ENCODE data around the gene PSMB7.

PSMB7 gene

DNA sequence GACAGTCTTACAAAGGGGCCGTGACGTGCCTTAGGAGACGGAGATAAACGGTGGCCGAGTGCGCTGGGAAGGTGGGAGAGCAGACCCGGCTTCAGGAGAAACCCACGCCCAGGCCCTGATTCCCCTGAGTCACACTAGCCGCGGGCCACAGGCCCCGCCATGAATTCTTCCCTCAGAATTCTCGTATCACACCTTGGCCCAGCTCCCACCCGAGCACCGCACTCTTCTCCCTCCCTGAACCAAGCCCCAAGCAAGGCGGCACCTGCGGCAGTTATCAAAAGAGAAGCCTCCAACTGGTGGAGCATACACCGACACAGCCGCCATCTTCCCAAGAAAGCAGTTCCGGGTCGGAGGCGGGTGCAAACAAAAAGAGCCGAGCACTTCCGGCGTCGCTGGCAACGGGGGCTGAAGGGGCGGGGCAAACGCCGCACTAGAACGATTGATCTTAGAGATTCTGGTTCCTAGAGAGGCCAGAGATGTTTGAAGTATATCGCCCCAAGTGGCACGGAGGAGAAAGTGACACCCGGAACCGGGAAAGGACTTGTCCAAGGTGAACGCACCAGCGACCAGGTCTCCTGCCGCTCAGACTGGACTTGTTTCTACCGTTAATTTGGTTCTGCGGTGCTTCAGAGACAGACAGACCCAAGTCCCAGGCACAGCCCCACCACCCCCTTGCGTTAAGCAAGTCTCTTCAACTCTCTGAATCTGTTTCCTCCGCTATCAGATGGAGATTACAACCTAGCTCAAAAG is at the start of gene PSMB7:
TSS of gene PSMB7 (minus strand) at position 341 of the 750 bp plus-strand sequence. CDS start at position 324, 17 bp downstream.
- DNase-seq (ENCODE audit: low spot score), result peak; percentile 93

DNA sequence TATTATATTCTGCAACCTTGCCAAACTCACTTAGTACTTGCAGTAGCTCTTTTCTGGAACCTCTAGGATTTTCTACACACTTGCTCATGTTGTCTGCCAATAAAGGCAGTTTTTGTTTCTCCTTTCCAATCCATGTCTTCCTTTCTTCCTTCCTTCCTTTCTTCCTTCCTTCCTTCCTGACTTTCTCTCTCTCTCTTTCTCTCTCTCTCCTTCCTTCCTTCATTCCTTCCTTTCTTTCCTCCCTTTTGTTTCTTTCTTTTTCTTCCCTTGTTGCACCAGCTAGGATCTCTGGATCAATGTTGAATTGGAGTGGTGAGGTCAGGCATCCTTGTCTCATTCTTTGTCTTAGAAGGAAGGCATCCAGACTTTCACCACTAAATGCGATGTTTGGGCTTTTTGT is 47.5 kb upstream of the PSMB7 start:
- no peak for DNase-seq (ENCODE audit: low spot score)

DNA sequence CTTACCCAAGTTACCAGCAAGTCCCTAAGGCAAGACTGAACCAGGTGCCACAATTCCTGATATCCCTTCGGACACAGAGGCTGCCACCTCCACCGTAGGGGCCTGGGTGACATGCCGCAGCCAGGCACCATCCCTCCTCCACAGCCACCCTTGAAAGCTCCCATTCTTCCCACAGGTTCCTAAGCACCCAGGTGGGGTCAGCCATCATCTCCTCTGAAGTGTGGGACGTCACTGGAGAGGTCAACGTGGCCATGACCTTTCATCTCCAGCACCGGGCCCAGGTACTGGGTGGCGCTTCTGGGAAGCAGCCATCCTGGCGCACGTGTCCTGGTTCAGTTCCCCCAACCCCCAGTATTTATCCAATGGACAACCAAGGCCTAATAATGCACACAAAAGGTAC is 43.2 kb upstream of the PSMB7 start:
- no peak for DNase-seq (ENCODE audit: low spot score)

DNA sequence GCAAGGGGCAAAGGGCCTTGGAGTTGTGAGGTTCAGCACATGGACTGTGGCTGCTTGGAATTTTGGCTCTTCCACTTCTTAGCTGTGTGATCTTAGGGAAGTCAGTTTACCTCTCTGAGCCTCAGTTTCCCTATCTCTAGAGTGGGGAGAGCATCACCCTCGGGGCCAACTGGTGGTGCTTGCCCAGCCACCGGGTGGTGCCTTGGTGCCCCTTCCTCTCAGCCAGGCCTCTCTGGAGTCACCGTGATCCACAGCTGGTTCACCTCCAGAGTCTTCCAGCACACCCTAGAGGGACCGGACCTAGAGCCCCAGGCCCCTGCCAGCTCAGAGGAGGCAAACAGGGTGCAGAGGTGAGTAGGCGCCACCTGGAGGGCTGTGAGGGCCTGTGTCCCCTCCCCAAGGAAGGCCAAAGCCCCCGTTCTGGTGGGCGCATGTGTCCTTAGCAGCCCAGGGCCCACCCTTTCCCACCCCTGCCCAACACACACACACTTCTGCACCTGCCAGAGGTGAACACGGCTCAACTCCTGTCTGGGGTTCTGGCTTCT is 42.7 kb upstream of the PSMB7 start:
- DNase-seq (ENCODE audit: low spot score), result no peak

DNA sequence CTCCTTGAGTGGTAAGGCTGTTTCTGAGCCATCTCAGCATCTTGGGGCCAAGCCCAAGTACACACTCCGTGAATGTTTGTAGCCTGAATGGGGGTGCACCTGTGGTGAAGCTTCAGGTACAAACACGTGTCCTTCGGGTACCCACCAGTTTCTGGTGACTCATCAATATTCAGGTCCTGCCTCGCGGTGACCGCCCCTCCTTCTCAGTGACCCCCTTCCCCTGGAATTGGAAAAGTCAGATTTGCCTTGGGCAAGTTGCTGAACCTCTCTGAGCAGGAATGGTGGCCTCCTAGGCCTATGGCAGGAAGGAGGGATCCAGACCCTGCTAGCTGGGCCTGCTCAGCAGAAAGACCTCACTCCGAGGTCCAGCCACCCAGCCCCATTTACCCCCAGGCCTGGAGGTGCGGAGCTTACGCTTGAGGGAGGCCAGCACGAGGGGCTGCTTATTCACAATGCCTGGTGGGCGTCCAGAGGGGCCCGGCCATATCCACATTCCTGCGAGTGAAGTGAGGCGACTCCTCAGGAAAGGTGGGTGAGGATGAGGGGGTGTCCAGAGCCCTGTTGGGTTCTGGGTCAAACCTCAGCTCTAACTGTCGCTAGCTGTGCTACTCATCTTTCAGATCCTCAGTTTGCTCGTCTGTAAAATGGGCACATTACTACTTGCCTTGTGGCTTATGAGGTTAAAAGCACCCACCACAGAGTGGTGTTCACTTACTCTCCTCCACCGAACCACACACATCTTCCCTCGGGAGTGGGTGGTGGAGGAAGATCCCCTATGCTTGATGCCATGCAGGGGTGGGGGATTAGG is 42.0 kb upstream of the PSMB7 start:
- no peak for DNase-seq (ENCODE audit: low spot score)

DNA sequence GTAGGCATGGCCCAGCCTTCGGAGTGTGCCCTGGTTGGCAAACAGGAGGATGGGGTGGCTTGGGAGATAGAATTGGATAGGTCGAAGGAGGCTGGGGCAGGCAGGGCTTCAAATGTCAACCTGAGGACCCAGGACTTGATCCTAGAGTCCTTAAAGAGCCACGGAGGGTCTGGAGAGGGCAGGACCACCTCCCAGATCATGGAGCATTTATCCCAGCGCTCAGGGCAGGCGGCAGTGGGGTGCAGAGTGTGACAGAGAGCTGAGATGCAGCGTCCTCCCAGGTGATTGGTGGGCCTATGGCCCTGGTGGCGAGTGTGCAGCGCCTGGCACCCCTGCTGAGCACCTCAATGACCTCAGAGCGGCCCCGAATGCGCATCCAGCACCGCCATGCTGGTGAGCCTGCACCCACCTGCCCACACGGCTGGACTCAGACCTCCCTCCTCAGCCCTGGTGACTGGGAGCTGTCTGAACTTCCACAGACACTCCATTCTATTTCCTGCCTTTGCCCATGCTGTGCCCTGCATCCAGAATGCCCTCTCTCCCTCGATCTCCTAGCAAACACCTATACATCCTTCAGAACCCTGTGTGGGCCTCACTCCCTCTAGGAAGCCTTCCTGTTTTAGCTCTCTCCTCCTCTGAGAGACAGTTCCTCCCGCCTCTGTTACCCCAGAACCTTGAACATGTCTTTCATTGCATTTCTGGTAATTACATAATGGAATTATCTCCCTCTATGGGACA is 41.3 kb upstream of the PSMB7 start:
- no peak for DNase-seq (ENCODE audit: low spot score)

DNA sequence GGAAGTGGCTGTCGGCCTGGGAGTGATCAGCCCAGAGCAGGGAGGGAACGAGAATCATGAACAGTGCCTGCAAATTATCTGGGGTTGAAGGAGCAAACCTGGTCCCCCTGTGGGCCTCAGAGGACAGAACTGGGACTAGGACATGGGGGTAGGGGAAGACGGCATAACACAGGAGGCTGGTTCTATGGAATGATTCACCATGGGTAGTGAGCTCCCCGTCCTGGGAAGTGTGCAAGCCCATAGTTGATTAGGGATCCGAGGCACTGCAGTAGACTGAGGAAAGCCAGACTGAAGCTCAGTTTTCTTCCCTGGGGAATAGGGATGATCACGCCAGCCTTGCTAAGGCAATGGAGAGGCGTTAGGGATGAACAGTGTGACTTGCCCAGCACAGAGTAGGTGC is 40.6 kb upstream of the PSMB7 start:
- DNase-seq (ENCODE audit: low spot score), result no peak

DNA sequence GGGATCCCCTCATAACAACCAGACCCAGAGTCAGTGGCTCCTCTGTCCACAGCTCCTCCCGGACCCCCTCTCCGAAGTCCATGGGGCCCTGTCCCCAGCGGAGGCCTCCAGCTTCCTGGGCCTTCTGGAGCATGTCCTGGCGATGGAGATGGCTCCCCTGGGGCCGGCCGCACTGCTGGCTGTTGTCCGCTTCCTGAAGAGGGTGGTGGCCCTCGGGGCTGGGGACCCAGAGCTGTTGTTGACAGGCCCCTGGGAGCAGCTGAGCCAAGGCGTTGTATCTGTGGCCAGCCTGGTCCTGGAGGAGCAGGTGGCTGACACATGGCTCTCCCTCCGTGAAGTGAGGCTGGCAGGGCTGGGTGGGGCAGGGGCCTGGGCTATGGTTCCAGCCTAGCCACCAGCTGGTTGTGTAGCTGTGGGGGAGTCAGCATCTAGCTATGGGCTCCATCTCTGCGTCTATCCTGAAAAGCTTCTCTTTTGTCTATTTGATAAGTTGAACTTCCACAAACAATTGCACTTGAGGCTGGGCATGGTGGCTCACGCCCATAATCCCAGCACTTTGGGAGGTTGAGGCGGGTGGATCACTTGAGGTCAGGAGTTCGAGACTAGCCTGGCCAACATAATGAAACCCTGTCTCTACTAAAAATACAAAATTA is 39.7 kb upstream of the PSMB7 start:
- DNase-seq (ENCODE audit: low spot score), result no peak

DNA sequence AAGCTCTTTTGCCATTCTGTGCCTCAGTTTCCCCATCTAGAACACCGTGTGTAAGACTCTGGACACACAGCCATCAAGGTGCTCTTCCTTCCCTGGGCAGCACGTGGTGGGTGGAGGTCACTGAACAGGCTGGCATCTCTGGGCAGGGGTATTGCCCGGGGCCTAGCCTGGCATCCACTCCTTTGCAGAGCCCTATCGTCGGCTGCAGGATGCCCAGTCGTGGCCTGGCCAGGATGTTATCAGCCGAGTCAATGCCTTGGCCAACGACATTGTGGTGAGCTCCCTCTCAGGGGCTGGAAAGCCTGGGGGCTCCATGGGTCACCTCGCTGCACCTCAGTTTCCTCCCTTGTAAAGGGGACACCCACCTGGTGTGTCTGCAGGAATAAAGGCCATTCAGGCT is 39.1 kb upstream of the PSMB7 start:
- DNase-seq (ENCODE audit: low spot score), result no peak

DNA sequence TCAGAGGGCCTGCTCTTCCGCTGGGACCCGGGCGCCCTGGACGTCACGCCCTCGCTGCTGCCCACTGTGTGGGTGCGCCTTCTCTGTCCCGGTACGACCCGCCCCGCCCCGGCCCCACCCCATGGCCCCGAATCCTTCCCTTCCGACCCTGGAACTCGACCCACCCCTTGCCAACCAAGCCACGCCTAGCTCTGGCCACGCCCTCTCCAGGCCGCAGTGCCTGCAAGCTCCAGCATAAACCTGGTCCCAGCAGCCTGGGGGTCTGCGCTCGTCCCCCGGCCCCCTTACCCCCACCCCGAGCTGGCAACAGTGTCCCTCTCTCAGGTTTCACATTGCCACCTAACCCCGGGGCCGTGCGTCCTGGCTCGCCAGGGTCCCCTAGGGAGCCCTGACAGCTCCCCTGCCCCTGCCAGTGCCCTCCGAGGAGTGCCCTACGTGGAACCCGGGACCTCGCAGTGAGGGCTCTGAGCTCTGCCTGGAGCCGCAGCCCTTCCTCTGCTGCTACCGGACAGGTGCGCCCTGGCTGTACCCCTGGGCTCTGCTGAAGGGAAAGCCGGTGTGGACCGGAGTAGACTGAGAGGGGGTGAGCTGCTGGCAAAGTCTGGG is 38.4 kb upstream of the PSMB7 start:
- no peak for DNase-seq (ENCODE audit: low spot score)

DNA sequence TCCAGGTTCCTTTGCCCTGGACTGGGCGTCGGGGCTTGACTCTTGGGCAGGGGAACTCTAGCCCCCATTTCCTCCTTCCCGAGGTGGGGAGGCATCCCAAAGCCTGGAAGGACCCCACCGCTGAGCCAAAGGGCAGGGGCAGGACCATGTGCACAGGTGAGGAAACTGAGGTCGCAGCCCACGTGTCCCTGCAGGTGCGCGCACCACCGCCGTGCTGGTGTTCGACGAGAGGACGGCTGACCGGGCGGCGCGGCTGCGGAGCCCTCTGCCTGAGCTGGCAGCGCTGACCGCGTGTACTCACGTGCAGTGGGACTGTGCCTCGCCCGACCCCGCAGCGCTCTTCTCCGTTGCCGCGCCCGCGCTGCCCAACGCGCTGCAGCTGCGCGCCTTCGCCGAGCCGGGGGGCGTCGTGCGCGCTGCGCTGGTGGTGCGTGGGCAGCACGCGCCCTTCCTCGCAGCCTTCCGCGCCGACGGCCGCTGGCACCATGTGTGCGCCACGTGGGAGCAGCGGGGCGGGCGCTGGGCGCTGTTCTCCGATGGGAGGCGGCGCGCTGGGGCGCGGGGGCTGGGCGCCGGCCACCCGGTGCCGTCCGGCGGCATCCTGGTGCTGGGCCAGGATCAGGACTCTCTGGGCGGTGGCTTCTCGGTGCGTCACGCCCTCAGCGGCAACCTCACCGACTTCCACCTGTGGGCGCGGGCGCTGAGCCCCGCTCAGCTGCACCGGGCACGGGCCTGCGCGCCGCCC is 37.8 kb upstream of the PSMB7 start:
- DNase-seq (ENCODE audit: low spot score), result no peak

DNA sequence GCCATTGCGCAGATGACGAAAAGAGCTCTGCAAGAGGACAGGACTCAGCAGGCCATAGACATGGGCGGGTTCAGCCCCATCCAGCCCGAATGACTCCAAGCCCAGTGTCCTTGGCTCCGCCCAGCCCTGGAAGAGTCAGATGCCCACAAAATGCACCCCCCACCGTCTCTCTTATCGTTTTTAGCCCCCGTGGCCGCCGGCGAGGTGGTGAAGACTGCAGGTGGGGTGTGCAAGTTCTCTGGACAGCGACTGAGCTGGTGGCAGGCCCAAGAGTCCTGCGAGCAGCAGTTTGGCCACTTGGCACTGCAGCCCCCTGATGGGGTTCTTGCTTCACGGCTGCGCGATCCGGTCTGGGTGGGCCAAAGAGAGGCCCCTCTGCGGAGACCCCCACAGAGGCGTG is 37.1 kb upstream of the PSMB7 start:
- no peak for DNase-seq (ENCODE audit: low spot score)

DNA sequence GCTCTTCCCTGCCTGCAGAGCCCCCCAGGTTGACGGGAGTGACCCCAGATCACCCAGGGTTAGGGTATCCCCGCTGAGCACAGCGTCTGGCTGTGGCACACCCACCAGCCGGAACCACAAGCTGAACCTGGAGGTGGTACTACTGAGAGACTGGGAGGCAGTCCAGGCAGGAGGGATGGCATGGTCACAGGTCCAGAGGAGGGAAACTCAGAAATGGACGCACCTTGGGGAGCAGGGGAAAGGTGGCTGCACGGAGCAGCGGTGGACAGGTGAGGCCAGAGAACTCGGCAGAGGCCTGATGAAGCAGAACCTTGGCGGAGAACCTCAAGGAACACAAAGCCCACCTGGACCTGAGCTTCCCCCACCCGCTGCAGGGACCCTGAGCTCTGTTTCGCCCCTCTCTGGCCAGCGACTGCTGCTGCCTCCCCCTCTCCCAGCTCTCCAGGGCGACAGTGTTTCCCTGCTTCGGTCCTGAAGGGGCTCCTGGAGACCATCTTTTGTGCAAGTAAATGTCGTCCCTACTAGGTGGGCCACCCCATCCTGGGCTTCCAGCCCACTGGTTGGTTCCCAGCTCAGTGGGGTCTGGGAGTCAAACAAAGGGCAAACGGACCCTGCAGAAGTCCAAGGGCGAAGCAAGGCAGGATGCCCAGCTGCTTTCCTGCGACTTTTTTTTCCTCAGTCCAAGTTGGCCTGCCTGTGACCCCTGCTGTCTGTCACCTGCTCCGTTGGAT is 35.9 kb upstream of the PSMB7 start:
- DNase-seq (ENCODE audit: low spot score), result no peak

DNA sequence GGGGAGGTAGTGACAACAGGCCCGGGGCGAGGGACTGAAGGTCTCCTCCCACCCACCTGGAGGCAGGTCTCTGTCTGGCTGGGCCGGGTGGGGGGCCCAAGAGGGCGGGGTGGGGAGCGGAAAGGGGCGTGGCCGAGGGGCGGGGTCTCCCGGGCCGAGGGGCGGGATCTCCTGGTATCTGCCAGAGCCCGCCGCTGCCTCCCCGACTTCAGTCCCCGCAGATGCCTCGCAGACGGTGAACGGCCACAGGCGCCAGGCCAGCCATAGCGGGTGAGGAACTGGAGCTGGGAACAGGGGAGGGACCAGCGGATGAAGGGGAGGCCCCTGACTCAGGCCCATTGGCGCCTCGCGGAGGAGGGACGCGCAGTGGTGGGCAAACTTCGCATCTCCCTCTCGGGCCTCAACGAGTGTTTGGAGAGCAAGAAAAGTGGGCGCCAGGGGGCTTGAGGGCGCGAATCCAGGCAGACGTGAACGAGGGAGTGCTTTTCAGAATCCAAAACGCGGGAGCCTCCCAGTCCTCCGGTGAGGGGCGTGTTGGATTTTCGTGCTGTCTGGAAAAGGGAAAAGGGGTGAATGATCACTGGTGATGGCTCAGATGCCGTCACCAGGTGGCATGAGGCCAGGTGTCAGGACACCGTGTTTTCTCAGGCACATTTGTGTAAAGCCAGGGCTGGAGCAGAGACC is 35.1 kb upstream of the PSMB7 start, which contains the start of gene ADGRD2:
TSS of gene ADGRD2 (plus strand) at position 211 of the 684 bp plus-strand sequence. CDS start 1,216 bp downstream, outside the sequence.
- DNase-seq (ENCODE audit: low spot score), result no peak

DNA sequence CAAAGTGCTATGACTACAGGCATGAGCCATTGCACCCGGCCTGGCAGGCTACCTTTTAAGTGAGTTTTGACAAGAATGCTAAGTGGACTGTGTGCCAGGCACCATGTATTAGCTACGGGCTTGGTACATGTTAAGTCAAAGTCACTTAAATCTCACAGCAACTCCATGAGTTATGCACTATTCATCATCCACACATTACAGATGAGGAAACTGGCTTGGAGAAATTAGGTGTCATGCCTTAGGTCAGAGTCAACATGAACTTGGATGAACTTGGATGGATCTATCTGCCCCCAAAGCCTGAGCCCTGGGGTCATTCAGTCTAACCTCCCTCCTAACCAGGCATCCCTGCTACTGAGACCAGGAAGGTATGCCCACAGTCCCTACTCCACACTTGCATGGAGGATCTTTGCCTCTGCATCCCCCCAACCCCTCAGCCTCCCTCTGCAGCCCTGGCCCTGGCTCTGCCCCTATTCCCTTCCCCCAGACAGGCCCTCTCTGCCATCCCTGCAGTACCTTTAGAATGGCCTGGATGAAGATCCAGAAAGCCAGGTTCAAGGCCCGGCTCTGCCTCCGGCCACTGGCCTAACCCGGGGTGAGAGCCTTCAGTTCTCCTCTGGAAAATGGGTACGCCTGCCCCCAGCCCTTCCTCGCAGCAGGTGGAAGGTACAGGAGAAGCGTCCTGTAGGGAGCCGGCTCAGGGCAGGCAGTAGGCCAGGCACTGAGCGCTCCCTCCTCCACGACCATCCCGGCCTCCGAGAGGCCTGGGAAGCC is 34.3 kb upstream of the PSMB7 start:
- DNase-seq (ENCODE audit: low spot score), result no peak

DNA sequence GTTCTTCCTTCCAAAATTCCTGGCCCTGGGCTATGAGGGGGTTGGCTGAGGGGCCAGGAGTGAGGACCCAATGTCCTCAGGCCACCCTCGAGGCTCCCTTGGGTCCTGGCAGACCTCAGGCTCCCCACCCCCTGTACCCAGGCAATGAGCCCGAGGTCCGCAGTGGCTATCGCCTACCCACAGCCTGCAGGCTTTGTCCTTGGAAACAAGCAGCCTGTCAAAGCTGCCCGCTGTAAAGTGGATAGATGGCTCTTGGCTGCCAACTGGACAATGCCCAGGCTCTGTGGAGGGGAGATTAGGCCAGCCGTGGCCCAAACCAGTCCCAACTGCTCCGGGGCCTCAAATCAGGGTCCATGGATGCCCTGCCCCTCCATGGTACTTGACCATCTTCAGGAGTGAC is 32.8 kb upstream of the PSMB7 start:
- DNase-seq (ENCODE audit: low spot score), result no peak

DNA sequence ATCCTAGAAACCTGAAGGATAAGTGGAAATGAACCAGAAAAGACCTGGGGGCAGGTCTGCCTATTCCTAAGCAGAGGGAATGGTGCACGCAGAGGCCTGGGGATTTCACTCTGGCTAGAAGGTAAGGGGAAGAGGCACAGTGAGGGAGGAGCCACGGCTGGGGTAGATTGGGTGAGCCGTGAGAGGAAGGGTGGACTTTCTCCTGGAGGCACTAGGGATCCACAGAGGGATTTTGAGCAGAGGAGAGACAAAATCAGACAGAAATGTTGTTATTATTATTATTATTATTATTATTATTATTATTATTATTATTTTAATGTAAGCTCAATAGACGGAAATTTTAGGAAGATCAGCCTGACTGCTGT is 32.0 kb upstream of the PSMB7 start:
- no peak for DNase-seq (ENCODE audit: low spot score)

DNA sequence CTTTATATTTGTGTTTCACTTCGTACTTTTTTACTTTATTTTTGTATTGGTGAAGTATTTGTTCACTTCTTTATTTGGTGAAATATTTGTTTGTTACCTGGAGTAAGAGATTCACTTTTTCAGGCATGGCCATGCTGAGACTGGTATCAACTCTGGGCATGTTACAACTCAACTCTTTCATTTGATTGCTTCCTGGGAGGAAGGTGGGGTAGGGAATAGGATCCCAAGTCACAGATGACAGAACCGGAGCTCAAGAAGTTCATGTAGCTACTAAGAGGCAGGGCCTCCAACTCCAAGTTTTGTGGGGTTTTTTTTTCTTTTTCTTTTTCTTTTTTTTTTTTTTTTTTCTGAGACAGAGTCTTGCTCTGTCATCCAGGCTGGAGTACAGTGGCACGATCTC is 28.9 kb upstream of the PSMB7 start:
- DNase-seq (ENCODE audit: low spot score), result no peak

DNA sequence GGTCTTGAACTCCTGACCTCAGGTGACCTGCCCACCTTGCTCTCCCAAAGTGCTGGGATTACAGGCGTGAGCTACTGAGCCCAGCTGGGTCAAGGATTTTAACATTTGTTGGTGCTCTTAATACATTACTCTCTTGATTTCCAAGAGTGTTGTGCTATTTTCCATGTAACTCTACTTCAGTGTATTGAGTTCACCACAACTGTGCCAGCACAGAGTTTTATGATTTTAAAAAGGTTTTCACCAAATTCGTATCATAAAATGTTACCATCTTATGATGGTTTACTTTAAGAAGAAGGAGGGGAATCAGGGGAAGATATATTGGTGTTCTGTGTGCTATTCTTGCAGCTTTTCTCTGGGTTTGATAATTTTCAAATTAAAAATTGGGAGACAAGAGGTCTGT is 28.4 kb upstream of the PSMB7 start:
- no peak for DNase-seq (ENCODE audit: low spot score)

Measured in globus pallidus (tissue), 1 donor.